K562 treated with DMSO at 1 percent for 4 hours (cell line): ENCODE measurements around the gene UVSSA. TPM values are rescaled to one million over a fixed set of nuclear protein-coding genes. Genes with fewer than 3 reads are reported as not detected.

Experiments
- total RNA-seq: library from RNA; unstranded; fragments of 300-600 nt; gene quantifications from 2 replicates; pipeline ENCODE4 v1.2.3, GENCODE V29; 2022; ENCODE audit not compliant: insufficient read depth

UVSSA gene, protein sequence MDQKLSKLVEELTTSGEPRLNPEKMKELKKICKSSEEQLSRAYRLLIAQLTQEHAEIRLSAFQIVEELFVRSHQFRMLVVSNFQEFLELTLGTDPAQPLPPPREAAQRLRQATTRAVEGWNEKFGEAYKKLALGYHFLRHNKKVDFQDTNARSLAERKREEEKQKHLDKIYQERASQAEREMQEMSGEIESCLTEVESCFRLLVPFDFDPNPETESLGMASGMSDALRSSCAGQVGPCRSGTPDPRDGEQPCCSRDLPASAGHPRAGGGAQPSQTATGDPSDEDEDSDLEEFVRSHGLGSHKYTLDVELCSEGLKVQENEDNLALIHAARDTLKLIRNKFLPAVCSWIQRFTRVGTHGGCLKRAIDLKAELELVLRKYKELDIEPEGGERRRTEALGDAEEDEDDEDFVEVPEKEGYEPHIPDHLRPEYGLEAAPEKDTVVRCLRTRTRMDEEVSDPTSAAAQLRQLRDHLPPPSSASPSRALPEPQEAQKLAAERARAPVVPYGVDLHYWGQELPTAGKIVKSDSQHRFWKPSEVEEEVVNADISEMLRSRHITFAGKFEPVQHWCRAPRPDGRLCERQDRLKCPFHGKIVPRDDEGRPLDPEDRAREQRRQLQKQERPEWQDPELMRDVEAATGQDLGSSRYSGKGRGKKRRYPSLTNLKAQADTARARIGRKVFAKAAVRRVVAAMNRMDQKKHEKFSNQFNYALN
- 2.1 and 5.7 TPM in 2 replicates for total RNA-seq

DNA sequence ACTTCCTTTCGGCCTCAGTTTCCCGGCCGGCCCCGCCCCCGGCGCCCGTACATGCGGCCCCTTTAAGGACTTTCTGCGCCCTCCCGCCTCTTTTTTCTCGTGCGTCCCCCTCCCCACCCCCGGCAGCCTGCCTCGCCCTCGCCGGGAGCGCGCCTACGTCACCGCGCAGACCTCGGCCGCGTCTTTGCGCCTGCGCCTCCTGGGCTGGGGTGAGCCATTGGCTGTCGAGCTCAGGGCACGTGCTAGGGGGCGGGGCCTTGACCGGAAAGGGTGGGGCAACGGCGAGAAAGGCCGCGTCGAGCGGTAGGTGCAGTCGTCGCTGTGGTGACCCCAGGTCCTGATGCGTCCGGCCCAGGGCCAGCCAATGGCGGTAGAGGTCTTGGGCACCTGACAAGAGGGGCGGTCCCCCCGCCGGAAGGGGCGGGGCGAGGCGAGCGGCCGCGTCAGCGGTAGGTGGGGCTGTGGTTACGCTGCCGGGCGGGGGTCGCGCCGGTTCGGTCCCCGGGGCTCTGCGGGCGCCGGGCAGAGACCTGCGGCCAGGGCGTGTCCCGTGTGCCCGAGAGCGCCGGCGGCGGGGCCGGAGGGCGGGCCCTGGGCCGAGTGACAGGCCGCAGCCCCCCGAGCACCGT, at the start of gene UVSSA:
Gene UVSSA (plus strand): TSS at position 428 of the 629 bp plus-strand sequence. CDS start 884 bp downstream, outside the sequence.

DNA sequence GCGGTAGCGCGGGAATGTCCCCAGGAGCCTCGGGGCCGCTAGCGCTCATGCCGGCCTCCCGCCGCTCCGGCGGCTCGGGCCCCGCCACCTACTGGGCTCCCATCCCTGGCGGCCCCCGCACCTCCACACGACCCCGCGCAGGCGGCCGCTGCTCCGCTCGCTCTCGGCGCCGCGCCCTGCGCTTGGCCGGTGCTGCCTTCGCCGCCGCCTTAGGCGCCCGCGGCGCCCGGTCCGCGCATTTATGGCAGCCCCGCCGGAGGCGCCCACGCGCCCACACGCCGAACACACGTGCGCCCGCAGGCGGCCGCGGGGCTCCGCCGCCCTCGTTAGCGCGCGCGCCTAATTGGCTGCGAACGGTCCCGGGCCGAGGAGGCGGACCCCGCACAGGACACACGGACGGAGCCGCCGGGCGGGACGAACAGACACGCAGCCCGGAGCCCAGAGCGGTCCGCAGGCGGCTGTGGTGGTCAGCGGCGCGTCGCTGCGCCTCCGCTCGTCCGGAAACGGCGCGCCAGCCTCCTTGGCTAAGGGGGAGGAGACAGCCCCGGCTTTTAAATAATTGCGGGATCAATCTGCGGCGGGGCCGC, 59.5 kb downstream of the UVSSA start, which contains the start of gene NKX1-1:
Gene NKX1-1 (minus strand): TSS at position 49 of the 587 bp plus-strand sequence. CDS start 0 bp downstream, at position 49.

Other genes with a start within 250 kb of the UVSSA start
- not detected in 2 replicates for gene RNF212, start 233.6 kb upstream of the UVSSA start, total RNA-seq
- gene SPON2, start 174.6 kb upstream of the UVSSA start, total RNA-seq: 1.3 and 1.8 TPM in 2 replicates
- gene CTBP1, start 98.1 kb upstream of the UVSSA start, total RNA-seq: 102 and 135 TPM in 2 replicates
- 86.3 and 99.3 TPM in 2 replicates for gene MAEA, start 57.3 kb upstream of the UVSSA start, total RNA-seq
- not detected in 2 replicates for gene NKX1-1, start 59.2 kb downstream of the UVSSA start, total RNA-seq